NCI-H526 treated with DMSO at 0.1 percent for 48 hours (cell line): ENCODE results near the gene CACNA1F.
"Not testable (repeated sequence)": the region's sequence is repeated elsewhere in the genome, so short reads cannot be mapped to it uniquely, and the experiment has no call there.

Experiments used
- DNase-seq: peaks from one replicate; lab custom pipeline; 2025; lab: John Stamatoyannopoulos, UW

CACNA1F gene

DNA sequence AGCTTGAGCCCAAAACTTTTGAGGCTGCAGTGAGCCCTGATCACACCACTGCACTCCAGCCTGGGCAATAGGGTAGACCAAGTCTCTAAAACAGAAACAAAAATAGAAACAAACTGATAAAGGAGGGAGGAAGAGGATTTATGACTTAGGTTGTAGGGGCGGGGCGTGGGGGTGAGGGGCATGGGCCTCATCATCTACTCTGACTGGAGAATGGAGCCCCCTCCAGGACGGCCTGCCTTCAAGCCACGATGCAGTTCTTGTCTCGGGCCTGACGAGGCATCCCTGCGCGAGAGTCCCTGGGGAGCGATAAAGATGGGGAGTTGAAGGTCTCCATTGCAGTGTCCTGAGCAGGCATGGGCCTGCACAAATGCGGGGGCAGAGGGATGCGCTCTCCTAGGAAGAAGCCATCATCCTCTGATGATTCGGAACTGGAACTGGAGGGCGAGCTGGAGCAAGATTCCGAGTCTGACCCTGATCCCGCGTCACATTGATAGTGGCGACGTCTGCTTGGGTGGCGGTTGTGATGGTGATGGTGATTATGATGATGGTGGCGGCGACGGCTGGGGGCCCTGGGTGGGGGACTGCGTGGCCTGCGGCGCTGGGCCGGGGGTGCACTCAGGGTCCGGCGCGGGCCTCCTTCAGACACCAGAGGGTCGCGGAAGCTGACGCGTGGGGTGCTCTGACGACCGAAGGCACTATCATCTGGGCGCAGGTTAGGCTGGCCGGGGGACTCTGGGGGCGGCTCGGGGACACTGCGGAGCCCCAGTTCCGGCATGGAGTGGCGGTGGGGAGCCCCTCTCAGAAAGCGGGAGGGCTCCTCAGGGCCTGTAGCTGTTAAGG, 57.5 kb downstream of the CACNA1F start:
- DNase-seq: no peak

DNA sequence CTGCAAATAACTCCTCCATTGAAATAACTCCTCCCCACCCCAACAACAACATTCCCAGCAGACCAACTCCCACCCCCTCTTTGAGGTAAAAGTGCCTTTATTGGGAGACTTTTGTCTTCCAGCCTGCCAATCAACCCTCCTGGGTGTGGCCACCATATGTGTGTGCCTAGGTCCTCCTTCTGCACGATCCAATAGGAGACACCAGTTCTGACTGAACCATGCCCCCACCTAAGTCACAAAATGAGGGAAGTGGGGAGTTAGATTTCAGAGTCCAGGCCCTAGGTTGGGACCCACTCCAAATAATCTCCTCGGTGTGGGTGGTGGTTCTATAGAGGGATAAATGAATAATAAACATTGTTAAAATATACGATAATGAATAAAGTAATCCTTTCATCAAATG, 58.4 kb downstream of the CACNA1F start:
- DNase-seq: no peak

GRCh38 chrX:49173544-49173943, 59.6 kb downstream of the CACNA1F start:
- DNase-seq: not testable (repeated sequence)

GRCh38 chrX:49172280-49172780, 60.8 kb downstream of the CACNA1F start:
- peak; percentile 15 for DNase-seq

DNA sequence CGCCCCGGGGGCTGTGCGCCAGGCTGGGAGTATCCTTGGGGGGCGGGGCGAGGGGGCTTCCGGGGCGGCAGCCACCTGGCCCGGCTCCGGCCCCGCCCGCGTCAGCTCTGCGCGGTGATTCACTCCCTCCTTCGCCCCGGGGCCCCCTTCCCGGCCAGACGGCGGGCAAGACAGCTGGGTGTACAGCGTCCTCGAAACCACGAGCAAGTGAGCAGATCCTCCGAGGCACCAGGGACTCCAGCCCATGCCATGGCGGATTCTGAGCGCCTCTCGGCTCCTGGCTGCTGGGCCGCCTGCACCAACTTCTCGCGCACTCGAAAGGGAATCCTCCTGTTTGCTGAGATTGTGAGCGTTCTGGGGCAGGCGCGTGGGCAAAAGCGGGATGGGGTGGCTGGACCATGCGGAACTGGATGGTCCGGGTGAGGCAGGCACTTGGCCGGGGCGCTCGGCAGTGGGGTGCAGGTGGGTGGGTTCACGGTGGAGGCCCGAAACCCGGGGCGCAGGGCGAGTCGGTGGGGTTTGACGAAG, 61.3 kb downstream of the CACNA1F start, which contains the start of gene PLP2:
Gene PLP2 (plus strand): TSS at position 147 of the 528 bp plus-strand sequence. CDS start 103 bp downstream, at position 250.
- peak; percentile 11 for DNase-seq

GRCh38 chrX:49167740-49168108, 65.4 kb downstream of the CACNA1F start:
- no peak for DNase-seq

DNA sequence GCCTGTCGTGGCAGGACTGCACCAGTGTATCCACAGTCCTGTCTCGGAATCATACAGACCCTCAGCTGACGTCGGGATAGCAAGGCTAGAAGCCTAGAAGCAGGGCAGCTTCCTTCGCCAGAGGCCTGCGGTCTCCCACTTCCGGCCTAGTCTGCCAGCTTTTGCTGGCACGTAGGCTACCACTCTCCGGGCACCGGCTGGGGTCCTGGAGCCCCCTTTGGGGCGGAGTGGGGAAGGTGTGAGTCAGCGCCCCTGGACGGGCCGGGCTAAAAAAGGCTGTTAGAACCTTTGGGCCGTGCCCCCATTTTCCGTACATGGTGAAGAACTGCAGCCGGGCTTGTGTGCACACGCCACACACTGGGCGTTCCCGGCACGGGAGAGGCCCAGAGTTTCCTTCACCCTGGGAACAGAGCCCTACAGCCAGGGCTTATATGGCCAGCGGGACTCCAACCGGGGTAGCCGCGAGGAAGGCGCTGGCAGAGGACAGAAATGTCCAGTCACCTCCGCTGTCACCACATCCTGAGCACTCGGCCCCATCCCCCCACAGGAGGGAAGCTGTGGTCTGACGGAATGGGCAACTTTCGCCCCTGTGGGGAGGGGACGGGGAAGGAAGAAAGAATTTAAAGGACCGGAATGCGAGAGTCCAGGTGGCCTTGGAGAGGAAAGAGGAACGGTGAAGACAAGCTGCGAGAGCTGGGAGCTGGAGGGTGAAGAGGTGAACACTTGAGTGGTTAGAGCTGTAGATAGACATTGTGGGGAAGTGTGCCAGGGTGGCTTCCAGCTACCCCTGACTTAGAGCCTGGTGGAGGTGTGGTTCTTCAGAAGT, 66.0 kb downstream of the CACNA1F start:
- DNase-seq: peak; percentile 28

DNA sequence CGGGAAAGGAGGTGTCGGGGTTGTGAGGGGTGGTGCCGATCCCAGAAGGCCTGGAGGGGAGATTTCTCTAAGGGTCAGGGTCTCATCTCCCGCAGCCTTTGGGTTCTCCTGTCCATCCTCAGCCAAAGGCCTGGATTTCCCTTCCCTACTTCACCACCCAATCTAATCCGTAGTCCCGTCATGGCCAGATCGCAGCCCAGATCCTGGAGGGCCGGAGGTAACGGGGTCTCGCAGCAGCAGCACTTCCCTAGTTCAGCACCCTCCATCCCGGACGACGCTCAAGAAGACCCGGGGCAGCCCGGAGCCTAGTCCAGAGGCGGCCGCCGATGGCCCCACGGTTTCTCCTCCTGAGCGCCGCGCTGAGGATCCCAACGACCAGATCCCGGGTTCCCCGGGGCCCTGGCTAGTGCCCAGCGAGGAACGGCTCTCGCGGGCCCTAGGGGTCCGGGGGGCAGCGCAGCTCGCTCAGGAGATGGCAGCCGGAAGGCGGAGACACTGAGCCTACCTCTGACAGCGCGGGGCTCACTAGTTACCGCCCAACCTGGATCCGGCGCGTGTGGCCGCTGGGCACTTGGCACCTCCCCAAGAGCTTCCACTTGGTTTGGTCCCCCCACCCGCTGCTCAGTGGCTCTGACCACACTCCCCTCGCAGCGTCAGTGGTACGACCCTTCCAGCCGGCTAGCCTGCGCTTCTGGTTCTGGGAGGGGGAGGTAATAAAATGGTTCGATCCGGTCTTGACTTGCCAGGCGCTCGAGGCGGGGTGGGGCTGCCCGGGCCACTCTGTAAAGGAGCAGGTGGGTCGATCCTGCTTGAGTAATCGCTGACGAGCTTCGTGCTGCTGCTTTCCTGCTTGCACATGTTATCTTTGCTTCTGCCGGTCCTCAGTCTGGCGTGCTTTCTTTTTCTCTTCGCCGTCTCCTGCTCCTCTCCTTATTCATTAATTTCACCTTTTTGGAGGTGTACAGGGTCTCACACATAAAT, 66.9 kb downstream of the CACNA1F start:
- peak; percentile 86 for DNase-seq

DNA sequence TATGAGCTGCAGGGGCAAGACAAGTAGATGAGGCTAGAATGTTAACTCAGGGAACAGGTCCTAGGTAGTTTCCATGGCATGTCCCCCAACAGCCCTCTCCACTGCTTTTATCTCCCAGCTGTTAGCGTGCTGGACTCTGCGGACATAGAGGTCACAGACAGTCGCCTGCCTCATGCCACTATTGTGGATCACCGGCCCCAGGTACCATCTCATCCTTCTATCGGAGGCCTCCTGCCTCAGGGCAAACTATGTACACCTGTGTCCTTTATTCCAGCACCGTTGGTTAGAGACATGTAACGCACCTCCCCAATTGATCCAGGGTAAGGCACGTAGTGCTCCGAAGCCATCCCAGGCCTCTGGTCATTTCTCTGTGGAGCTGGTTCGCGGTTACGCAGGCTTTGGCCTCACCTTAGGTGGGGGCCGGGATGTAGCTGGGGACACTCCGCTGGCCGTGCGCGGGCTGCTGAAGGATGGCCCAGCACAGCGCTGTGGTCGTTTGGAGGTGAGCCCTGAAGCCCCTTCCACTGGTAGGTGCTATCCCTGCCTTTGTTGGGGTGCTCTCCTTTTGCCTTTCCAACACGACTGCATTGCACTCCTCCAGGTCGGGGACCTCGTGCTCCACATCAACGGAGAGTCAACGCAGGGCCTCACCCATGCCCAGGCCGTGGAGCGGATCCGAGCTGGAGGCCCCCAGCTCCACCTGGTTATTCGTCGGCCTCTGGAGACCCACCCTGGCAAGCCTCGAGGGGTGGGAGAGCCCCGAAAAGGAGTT, 68.4 kb downstream of the CACNA1F start:
- DNase-seq: no peak

- DNase-seq: peak; percentile 41
These were observed 69.4 kb downstream of the CACNA1F start for GRCh38 chrX:49163555-49164419.

DNA sequence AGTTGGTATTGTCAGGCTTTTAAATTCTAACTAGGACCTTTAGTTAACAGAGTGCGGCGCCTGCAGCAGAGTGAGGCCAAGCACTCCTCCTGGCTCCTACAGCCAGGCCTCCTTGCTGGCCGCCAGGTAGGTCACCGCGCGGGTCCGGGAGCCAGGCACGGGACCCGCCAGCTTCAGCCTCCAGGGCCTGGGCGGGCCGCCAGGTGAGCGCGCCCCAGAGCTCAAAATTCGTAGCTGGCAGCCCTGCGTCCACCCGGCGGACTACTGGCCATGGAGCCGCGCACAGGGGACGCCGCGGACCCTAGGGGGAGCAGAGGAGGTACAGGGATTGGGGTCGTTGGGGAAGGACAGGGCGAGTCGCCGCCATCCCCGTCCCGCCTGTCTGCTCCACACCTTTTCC, 70.5 kb downstream of the CACNA1F start, which contains the start of gene MAGIX:
Gene MAGIX (plus strand): TSS at position 139 of the 400 bp plus-strand sequence. CDS start 132 bp downstream, at position 271.
- no peak for DNase-seq

- no peak for DNase-seq
These were observed 71.5 kb downstream of the CACNA1F start for GRCh38 chrX:49161632-49162031.

GRCh38 chrX:49160908-49161307, 72.2 kb downstream of the CACNA1F start:
- no peak for DNase-seq

DNA sequence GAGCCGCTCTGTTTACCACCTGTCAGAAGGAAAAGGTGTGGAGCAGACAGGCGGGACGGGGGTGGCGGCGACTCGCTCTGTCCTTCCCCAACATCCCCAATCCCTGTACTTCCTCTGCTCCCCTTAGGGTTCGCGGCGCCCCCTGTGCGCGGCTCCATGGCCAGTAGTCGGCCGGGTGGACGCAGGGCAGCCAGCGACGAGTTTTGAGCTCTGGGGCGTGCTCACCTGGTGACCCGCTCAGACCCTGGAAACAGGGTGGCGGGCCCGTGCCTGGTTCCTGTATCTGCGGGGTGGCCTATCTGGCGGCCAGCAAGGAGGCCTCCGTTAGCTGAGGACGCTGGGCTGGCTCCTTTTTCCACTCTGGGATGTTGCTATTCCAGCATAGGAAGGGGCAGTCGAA, 75.9 kb downstream of the CACNA1F start:
- no peak for DNase-seq

- peak; percentile 27 for DNase-seq
These were observed 77.0 kb downstream of the CACNA1F start for GRCh38 chrX:49155900-49156837.

DNA sequence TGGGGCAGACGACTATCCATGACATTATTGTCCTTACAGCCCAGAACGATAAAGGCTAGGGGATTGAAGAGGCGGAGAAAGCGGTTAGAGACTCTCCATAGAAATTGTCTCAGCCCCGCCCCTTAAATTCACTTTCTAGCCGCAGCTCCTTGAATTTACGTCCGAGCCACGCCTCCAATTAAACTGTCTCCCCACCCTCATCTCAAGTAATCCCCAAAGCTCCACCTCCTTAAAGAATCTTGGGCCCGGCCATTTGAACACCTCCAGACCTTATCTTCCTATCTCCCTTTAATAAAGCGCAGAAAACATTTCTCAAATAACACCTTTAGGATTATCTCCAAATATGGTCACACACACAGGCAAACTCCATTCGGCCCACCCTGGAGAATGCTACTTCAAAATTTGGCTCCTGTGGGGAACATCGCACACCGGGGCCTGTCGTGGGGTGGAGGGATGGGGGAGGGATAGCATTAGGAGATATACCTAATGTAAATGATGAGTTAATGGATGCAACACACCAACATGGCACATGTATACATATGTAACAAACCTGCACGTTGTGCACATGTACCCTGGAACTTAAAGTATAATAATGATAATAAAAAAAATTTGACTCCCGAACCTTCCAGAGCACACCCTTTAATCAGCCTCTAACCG, 77.8 kb downstream of the CACNA1F start:
- no peak for DNase-seq
